Fibroblast of skin of left biceps (primary cell): ENCODE results near the gene CDC42BPB.
"Not testable (repeated sequence)": the region's sequence is repeated elsewhere in the genome, so short reads cannot be mapped to it uniquely, and the experiment has no call there.

ENCODE experiments used
- DNase-seq, 2 experiments: peaks; one replicate each; pipeline ENCODE4 v3.0.0-alpha.2; 2013; ENCODE audit warnings: low read depth in 2 of 2

CDC42BPB gene

DNA sequence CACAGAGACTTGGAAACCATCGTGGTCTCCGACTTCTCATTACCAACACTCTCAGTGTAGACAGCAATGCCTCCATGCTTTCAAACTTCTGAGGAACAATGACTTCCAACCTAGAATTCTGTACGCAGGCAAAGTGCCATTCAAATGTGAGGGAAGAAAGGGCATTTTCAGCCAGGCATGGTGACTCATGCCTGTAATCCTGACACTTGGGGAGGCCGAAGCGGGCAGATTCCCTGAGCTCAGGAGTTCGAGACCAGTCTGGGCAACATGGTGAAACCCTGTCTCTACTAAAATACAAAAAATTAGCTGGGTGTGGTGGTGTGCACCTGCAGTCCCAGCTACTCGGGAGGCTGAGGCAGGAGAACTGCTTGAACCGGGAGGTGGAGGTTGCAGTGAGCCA lies 9.9 kb downstream of the CDC42BPB start:
- not testable (repeated sequence) for DNase-seq

DNA sequence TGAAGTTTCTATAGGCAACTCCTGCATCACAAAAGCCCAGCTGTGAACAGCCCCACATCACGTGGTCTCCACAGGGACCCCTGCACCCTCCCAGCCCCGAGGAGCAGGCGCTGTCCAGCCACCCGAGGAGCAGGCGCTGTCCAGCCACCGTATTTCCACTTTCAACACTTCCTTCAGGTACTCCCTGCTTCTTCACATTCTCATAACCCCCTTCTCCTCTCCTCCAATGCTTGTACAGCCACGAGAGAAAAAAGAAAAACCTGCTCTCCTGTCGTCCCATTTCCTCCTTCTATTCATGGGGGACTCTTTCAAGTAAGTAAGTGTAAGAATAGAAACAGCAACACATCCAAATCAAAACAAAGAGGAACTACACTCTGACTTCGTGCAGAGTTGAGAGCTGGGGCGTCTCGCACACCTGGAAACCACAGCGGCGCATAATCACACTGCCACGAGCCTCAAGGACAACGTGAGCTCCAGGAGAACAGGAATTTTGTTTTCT lies 11.9 kb downstream of the CDC42BPB start:
- no peak for DNase-seq

DNA sequence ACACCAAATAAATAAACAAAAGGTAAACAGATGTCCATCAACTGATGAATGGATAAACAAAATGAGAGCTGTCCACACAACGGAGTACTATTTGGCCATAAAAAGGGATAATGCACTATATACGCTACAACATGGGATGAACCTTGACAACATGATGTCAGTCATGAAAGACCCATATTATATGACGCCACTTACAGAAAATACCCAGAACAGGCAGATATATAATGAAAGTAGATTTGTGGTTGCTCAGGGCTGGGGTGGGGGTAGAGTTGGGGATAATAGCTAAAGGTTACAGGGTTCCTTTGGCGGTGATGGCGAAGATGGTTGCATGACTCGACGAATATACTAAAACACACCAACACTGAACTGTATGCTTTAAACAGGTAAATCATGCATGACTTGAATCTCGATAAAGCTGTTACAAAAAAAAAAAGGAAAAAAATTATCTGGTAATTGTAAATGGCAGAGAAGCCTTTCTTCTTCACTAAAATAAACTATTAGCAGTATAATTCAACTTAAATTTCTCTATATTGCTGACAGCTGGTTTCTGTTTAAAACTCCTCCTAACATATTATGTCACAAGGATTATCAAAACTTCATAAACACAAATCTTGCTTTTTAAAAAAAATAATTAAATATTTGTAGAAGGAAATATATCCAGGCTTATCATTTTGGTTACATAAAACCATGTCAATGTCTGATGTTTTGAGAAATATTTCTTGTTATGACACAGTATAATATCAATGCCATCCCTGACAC lies 13.9 kb downstream of the CDC42BPB start:
- DNase-seq: no peak

DNA sequence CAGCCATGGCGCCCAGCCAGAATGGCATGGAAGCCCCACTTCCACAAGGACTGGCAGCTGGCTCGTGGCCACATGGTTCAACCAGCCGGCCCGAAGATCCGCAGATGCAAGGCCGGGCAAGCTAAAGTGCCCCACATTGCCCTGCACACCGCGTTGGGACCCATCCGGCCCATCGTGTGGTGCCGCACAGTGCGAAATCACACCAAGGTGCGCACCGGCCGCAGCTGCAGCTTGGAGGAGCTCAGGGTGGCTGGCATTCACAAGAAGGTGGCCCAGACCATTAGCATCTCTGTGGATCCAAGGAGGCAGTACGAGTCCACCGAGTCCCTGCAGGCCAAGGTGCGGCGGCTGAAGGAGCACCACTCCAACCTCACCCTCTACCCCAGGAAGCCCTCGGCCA lies 15.9 kb downstream of the CDC42BPB start:
- DNase-seq: no peak

DNA sequence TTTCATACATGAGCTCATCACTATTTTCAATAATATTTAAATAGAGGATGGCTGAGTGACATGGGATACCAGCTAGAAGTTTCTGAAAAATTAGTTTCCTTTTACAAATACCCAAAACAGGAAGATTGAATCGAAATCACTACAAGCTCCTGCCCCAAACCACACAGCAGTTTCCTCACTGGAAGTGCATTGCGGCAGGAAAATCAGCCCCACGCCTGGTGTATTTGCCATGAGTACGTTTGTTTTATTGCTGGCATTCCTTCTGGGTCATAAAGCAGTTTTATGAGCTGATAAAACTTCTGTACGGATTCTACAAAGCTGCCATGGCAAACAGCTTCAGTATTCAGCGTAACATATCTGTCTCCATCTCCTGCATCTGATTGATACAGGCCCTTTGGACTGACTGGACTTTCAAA lies 23.7 kb downstream of the CDC42BPB start:
- DNase-seq: no peak

DNA sequence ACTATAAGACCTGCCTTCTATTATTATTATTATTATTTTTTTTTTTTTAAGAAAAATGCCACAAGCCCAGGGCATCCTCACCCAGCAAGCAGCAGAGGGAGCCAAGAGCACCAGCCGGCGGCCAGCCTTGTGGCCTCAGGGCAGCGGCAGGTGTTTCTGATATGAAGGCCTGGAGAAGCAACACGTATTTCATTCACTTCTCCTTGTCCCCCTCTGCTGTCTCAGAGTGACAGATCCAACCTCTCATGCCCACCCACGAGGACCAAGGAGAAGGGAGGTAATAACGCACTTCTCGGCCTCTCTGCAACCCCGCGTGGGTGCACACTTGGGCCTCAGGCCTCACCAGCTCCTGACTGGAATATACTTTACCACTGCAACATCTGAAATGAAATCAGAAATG lies 25.4 kb downstream of the CDC42BPB start:
- no peak for DNase-seq

DNA sequence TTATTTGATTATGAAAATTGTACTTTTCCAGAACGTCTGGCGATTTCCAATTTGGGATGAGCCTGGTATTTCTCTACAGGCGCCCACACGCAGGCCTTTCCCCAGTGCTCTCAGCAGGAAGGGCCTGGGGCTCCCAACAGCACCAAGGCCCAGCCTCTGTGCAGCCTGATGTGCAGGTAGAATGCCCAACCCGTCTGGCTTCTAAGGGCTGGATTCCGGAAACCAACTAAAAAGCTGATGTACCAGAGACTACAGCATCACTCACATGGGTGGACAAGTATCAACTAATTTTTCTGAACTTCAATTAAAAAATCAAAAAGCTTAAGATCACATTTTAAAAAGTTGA lies 25.8 kb downstream of the CDC42BPB start:
- DNase-seq: no peak

DNA sequence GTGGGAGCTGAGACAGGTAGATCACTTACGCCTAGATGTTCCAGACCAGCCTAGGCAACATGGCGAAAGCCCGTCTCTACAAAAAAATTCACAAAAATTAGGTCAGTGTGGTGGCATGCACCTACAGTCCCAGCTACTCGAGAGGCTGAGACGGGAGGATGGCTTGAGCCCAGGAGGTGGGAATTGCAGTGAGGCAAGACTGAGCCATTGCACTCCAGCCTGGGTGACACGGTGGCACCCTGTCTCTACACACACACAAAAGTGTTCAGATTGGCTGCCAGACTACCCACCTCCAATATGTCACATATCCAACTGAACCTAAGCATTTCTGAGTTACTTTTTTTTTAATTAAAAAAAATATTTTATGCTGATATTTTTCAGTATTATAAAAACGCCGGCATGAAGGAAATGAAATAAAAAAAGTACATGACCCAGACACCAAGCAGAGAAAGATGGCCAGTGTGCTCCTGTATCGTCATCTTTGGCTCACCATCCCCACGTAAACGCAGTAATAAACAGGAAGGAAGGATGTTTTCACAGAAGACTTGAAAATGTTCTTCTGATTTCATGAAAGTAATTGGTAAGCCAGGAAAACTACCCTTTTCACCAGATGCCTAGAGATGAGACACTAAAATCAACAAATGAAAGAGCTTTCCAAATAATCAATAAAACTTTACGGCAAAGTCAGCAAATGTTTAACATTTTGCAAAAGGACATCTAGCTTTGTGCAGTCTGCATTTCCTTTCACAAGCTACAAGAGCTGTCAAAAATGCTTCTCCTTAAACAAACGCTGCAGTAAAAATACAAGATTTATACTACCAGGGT lies 26.4 kb downstream of the CDC42BPB start:
- DNase-seq: no peak

DNA sequence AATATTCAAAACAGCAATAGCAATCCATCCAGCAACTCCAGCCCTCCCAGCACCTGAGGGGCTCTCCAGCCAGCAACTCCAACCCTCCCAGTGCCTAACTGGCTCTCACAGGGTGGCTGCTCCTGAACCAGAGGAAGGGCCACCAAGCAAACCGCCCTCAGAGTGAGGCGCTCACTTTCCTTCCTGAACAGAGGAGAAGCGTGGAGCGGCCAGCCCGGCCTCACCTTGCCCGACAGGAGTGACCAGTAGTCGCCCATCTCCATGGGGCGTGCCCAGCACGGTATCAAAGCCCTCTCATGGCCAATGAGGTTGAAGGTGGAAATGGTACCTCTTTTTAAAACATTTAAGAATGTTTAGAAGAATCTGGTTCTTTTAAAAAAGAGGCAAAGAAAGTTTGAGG lies 27.4 kb downstream of the CDC42BPB start:
- DNase-seq: no peak

DNA sequence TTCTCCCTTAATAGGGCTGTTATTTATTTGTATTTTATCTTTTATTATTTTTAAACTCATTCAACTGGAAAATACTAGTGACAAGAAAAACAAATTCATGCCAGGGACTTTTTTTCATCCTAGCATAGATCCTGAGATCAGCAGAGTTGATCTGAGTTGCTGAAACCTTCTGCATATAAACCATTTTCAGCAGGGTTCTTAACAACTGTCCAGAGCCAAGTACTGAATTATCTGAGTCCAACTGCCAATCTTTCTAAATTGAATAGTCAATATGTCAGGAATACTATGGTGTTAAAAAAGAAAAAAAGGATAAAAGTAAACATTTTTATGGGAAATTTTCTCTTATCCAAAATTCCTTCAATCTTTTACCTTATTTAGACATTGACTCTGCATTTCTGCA lies 28.6 kb downstream of the CDC42BPB start:
- no peak for DNase-seq

DNA sequence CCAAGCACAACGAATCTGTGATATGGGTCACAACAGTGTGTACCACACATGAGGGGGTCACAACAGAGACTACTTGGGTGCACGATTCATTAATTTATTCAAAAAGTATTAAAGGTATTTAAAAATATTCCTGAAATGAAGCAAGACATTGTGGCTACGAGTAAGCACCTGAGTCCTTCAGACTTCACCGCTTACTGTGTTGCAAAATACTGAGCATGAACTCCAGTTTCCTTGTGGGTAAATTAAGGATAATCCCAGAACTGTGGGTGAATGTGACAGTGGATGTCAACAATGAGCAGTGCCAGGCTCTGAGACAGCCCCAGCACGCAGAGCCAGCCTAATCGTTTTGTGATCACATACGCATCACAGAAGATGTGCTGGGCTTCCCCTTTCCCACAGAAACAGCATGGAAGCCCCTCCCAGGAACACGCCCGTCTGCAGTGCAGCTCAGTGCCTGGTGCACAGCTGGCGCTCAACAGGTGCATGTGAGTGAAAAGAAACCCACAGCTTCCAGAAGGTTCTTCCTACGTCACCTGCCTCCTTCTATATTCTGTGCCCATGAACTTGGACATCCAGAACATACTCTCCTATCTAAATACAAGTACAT lies 29.1 kb downstream of the CDC42BPB start:
- no peak for DNase-seq

DNA sequence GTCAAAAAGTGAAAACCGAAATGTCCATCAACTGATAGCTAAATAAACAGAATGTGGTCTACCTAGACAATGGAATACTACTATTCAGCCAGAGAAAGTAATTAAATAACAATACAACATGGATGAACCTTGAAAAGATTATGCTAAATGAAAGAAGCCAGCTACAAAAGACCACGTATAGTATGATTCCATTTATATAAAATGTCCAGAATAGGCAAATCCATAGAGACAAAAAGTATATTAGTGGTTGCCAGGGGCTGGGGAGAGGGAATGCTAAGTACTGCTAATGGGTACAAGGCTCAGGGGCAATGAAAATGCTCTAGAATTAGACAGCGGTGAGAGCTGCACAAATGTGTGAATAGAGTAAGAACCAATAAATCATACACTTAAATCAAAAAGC lies 29.9 kb downstream of the CDC42BPB start:
- no peak for DNase-seq

DNA sequence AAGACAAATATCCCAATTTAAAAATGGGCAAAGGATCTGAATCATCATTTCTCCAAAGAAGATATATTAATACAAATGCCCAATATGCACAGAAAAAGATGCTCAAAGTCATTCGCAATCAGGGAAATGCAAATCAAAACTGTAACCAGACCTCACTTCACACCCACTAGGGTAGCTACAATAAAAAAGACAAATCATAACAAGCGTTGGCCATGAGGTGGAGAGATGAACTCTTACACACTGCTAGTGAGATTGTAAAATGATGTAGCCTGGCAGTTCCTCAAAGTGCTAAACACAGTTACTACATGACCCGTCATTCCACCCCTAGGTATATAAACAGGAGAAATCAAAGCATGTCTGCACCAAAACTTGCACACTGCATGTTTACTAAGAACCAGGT lies 30.4 kb downstream of the CDC42BPB start:
- no peak for DNase-seq

DNA sequence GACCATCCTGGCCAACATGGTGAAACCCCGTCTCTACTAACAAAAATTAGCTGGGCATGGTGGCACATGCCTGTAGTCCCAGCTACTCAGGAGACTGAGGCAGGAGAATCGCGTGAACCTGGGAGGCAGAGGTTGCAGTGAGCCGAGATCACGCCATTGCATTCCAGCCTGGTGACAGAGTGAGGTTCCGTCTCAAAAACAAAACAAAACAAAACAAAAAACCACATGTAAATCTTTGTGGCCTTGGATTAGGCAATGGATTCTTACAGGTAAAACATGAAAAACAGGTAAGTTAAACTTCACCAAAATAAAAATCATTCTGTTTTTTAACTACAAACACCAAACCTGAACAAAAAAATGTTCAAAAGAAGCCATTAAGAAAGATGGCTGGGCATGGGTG lies 31.2 kb downstream of the CDC42BPB start:
- DNase-seq: not testable (repeated sequence)

DNA sequence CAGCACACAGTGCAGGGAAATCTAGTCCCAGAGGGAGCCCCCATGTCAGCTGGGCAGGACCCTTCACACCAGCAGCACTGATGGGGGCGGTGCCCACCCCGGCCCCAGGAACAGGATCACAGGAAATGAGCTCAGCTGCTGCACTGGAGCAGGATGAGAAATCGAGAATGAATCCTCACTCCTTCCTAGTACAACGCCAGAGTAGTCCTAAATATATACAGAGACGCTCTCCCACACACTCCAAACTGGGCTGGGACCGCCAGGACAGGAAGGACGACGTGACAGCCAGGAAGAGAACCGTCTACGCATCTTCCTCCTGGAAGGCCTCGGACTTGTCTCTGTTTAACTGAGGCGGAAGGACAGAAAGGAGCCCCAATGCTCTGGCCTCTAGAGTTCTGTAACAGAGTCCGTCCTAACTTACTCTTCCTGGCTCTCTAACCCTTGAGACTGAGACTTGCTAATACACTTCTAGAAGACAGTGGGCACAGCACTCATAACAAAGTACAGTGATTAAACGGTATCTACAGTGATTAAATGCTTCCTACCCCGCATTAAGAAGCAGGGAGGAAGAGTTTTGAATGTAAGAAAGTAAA lies 33.4 kb downstream of the CDC42BPB start:
- peak in 1 of 2 experiments; percentile 9 for DNase-seq

DNA sequence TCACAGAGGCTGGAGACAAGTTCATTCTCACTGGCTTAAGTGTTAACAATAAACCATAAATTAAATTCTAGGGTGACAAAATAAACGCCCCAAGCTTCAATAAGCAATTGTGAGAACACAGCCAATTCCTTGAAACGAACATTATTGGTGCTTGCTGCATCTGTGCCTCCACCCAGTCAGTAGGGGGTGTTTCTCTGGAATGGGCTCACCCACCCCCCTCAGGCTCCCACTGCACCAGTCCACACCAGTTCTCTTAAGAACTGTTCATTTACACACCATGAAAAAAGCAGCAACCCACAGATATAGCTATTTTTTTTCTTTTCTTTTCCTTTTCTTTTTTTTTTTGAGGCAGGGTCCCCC lies 34.7 kb downstream of the CDC42BPB start:
- no peak for DNase-seq

DNA sequence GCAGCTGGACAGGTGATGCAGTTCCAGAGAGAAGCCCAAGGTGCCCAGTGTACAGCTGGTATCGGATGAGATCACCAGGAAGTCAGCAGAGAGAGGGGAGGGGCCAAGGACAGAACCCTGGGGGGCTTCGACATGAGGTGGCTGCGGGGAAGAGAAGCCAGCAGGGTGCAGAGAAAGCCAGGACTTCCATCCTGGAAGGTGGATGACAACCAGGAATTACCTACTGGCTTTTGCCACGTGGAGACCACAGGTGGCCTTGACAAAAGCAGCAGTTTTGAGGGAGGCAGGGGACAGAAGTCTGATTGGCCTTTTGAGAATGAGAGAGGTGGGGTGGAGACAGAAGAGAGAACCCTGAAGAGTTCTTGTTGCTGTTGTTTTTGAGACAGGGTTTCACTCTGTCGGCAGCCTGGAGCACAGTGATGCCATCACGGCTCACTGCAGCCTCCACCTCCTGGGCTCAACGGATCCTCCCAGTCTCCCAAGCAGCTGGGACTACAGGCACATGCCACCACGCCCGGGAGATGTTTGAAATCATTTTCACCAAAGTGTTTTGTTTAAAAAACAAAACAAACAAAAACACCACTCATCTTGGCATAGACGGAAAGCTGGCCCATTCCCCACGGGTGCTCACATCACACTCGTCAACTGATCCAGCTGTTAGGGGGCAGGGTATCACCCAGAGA lies 35.2 kb downstream of the CDC42BPB start:
- no peak for DNase-seq

DNA sequence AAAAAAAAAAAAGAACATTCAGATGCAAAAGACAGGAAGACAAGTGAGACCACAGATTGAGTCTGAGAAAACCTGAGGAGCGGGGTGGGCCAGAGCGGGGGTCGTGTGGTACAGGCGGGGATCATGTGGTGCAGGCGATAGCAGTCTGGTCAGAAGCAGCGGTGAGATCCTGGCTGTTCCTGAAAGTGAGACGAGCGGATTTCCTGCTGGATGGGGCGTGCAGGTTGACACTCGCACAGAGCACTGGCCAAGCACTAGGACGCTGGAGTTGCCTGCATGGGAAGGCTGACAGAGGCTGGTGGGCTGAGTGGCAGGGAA lies 35.7 kb downstream of the CDC42BPB start:
- no peak for DNase-seq

DNA sequence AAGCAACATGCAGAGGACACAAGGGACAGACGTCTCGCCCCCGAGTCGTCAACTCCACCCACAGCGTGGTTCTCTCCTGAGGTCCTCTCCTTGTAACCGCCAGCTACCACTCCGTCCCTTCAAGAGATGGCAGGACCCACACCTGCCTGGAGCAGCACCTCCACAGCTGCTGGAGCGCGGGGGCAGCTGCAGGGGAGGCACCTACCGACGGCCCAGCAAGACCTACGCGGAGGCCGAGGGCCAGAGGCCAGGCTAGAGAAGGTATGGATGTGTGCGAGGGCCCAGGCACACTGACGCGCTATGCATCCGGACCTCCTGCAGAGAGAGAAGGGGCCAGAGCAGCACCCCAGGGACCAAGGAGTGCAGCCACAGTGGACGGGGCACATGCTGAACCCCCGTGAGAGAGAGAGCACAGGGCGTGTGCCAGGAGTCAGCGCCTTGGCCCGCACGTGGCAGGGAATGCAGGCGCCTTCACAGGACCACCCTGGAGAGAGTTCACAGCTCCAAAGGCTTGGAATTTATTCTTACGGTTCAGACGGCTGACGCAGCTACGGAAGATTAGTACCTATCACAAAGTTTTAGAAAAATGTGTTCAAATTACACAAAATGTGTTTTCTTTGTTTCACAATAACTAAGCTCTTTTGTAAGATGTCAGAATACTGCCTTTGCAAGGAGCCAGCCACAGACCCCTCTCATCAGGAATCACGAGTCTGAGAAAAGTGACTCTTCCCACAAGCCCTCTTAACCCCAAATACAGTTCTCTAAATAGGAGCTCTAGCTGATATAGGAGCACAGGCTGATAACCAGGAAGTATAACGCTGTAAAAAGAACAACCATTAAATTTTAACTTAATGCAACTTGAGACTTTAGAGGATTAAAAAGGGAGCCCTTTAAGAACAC lies 36.8 kb downstream of the CDC42BPB start:
- no peak for DNase-seq

DNA sequence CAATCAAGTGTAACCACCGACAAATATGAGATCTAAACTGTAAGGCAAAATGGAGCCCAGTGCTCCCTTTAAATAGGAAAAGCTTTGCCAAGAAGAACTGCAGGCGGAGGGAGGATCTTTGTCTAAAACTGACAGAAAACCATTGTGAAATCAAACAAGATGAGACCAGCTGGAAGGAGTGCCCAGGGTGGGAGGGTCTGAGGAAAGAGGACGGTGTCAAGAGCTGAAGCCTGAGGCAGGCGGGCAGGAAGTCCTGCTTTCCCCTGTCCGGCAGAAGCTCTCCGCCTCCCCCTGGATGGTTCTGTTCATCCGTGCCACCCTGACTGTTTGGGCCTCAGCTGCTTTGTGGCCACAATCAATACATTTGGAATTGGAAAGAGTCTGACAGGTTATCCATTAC lies 37.5 kb downstream of the CDC42BPB start:
- no peak for DNase-seq

DNA sequence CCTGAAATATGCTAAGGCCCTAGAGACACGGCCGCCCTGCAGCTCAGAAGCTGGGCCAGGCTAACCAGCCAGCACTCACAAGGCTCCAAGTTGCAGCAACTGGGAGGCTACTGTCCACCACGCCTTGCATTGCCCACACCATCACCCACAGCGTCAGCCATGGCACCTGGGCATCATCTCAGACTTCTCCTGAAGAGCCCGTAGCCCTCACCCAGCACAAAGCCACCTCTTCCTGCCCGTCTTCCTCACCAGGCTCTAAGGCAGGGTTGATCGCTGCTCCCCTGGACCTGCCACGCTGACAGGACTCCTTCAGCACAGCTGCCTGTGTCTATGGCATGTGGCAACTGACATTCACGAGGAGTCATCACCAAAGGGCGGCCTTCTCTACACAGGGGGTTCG lies 38.1 kb downstream of the CDC42BPB start:
- no peak for DNase-seq
